H1 (cell line): ENCODE data around the gene BOLA1. TPM values are rescaled to one million over a fixed set of nuclear protein-coding genes. Genes with fewer than 3 reads are reported as not detected.
A peak's percentile ranks its signal among the peaks of the same experiment; 100 is the strongest.

Experiments used
- CHD7 ChIP-seq: fragments of 300-600 bp; sonication (generic); IDR thresholded peaks from 2 replicates; pipeline ENCODE4 v1.7.1; 2012; ENCODE audit warnings: low read length, moderate library complexity, mild to moderate bottlenecking, inconsistent platforms; ENCODE audit not compliant: insufficient replicate concordance
- polyA plus RNA-seq, 7 experiments: library from polyadenylated mRNA; depleted of rRNA in 3 of 7; stranded (reverse) in 5 of 7; unstranded in 2 of 7; fragments of >200 nt in 5 of 7; fragments of 200-250 nt in 2 of 7; gene quantifications; 1 replicate in 5 of 7; 2 replicates in 1 of 7; 4 replicates in 1 of 7; pipeline versions ENCODE4 v1.2.1 to v1.2.3, GENCODE V29; 2011 to 2013; ENCODE audit warnings: missing spikeins in 2 of 7, mixed read lengths in 2 of 7
- total RNA-seq: library from RNA; stranded (reverse); fragmentation: NEBNext Ultra II Directional; extraction: Animal tissue kit (Norgen Biotek cat#: 25700); gene quantifications from 2 replicates; pipeline ENCODE4 v1.2.1, GENCODE V29; 2021

The BOLA1 gene
- total and polyA plus RNA-seq, 2 of the 8 experiments (the other 6 are each of a cell fraction or from before 2014, with no cell fraction given) = 8.1 to 15.4 TPM

DNA sequence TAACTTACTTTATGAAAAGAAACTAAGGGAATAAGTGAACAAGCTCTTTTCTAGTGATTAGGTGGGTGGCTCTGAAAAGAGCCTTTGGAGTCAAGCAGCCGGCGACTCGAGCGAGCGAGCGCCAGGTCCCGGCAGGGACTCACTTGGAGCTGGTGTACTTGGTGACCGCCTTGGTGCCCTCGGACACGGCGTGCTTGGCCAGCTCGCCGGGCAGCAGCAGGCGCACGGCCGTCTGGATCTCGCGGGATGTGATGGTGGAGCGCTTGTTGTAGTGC lies 13.3 kb upstream of the BOLA1 start (continued):
- TF ChIP-seq CHD7 = peak; percentile 15
